Kidney epithelial cell (primary cell): Measurements from ENCODE around the gene TMEM178B. TPM values are rescaled to one million over a fixed set of nuclear protein-coding genes. Genes with fewer than 3 reads are reported as not detected.

ENCODE experiments used
- DNase-seq: peaks from one replicate; pipeline ENCODE4 v3.0.0-alpha.2; 2010; ENCODE audit warnings: low read depth
- H3K27me3 ChIP-seq: 2 replicates; pipeline ENCODE4 v1.6.0; 2011; ENCODE audit warnings: low read length; ENCODE audit not compliant: control insufficient read depth, insufficient read depth
- H3K36me3 ChIP-seq: 2 replicates; pipeline ENCODE4 v1.5.1; 2011; ENCODE audit warnings: low read length; ENCODE audit not compliant: control insufficient read depth, insufficient read depth
- H3K4me3 ChIP-seq: 2 replicates; pipeline ENCODE4 v1.5.1; 2011; ENCODE audit warnings: low read depth, mild to moderate bottlenecking, control low read depth, low read length
- CTCF ChIP-seq: IDR thresholded peaks from 2 replicates; pipeline ENCODE4 v1.5.1; 2011; ENCODE audit warnings: mild to moderate bottlenecking, moderate library complexity, low read length, control low read depth, inconsistent platforms; ENCODE audit not compliant: insufficient read depth, poor library complexity, severe bottlenecking
- total RNA-seq: library from RNA; depleted of rRNA; stranded (reverse); fragments of >200 nt; gene quantifications from 2 replicates; pipeline ENCODE4 v1.2.3, GENCODE V29; 2015

TMEM178B gene
- total RNA-seq, 1 donor from 2014 or later = 9.7 TPM

DNA sequence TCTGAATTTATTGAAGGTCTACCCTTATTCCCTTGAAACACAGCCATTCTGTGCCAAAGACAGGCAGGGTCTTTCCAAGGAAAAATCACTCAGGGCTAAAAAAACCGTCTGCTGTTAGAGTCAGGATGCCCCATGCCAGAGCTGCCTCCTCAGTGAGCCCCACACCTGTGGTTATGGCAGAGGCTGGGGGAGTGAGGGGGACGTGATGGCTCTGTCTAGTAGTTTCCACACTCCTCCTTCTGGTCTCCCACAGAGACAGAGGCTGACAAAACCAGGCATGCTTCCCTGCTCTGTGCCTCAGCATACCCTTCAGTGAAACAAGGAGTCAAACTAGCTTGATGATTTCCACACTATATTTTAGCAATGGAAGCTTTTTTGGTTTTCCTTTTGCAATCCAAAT is 365.3 kb downstream of the TMEM178B start:
- DNase-seq = no peak
- no peak for TF ChIP-seq CTCF
- Histone ChIP-seq H3K36me3 (no peaks in the 10 kb centered on the region), H3K4me3 (no peak overlapping the region), H3K27me3 (no peaks in the 10 kb centered on the region)

GRCh38 chr7:141439776-141440175 is 365.9 kb downstream of the TMEM178B start:
- Histone ChIP-seq H3K4me3 (no peak overlapping the region), H3K27me3 (no peaks in the 10 kb centered on the region), H3K36me3 (no peaks in the 10 kb centered on the region)
- no peak for TF ChIP-seq CTCF
- no peak for DNase-seq

DNA sequence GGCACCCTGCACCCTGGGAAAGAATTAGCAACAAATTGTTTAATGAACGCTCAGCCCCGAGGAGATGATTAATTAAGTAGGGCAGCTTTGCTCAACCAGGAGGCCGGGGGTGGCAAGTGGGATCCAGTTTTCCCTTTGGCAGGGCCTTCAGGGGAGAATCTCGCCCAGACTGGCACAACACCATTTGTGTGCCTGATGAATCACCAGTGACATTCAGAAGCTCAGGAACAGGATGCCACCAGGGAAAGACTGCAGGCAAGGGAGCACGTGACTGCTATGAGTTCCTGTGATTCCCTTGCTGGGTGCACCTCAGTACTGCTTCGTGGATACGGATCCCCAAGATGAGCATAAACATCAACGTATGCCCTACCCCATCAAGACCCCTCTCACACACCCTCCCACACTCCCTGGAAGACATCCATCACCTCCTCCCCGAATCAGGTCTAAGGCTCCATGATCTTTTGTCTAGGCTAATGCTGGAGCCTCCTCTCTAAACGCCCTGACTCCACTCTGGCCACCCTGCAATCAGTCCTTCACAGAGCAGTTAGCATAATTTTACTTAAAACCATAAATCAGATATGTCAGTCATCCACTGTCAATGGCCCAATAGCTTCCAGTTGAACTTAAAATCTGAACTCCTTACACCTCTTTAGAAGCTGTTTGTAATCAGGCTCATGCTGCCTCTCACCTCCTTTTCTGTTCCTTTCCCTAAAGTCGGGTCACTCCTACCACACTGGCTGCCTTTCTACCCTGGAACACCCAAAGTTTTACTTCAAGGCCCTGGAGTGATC is 368.2 kb downstream of the TMEM178B start:
- Histone ChIP-seq H3K27me3 (no peaks in the 10 kb centered on the region), H3K4me3 (no peak overlapping the region), H3K36me3 (no peaks in the 10 kb centered on the region)
- TF ChIP-seq CTCF = no peak
- no peak for DNase-seq

- no peak overlapping the region for H3K4me3 ChIP-seq
- H3K36me3 ChIP-seq = no peaks in the 10 kb centered on the region
- H3K27me3 ChIP-seq = no peaks in the 10 kb centered on the region
- DNase-seq = no peak
- TF ChIP-seq CTCF = no peak
These were observed 368.9 kb downstream of the TMEM178B start for GRCh38 chr7:141442781-141443180.

DNA sequence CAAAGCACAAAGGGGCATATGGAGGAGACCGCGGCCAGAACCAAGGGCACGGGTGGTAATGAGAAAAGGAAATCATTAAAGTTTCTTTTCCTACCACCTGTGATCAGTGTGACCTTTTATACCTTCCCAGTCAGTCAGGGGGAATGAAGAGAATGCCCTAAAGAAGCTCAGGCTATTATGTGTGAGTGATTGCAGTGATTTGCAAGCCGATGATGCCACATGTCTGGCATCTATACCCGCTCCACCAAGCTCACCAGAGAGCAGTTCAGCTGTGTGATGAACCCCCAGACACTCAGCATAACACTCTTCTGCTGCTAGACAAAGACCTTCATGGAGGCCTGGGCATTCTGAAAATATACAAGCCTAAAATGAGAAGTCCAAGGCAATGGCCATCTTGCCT is 371.1 kb downstream of the TMEM178B start:
- no peak for TF ChIP-seq CTCF
- no peak overlapping the region for H3K4me3 ChIP-seq
- H3K36me3 ChIP-seq = no peaks in the 10 kb centered on the region
- peak; percentile 52 for DNase-seq
- no peaks in the 10 kb centered on the region for H3K27me3 ChIP-seq

- Histone ChIP-seq H3K4me3 (no peak overlapping the region), H3K27me3 (no peaks in the 10 kb centered on the region), H3K36me3 (no peaks in the 10 kb centered on the region)
- no peak for DNase-seq
- TF ChIP-seq CTCF = no peak
These were observed 377.4 kb downstream of the TMEM178B start for GRCh38 chr7:141451232-141451631.
